Activated T-cell treated with anti-CD3 and anti-CD28 coated beads, Interleukin-2, amount 50 U/mL, for 72 hours (primary cell): Measurements from ENCODE around the gene RAVER2. TPM values are rescaled to one million over a fixed set of nuclear protein-coding genes. Genes with fewer than 3 reads are reported as not detected.

Experiments
- ATAC-seq, 2 donors: fragments of 150-1000 bp; cut with Tn5 transposase; replicated peaks in 1 of 2; 2 replicates each; pipeline ENCODE4 v1.10.0; 2021; ENCODE audit warnings: moderate library complexity in 2 of 2, mild to moderate bottlenecking in 1 of 2
- DNase-seq, 2 donors: peaks; one replicate each; pipeline ENCODE4 v3.0.0; 2021 to 2022; ENCODE audit warnings: mixed read lengths in 1 of 2
- H3K27ac Mint-ChIP-seq: one replicate; pipeline ENCODE4 v1.8.0; 2022; ENCODE audit warnings: mild to moderate bottlenecking, moderate library complexity, mixed read lengths
- H3K27me3 Mint-ChIP-seq: one replicate; pipeline ENCODE4 v1.8.0; 2022; ENCODE audit warnings: low read depth, mixed read lengths
- H3K36me3 Mint-ChIP-seq, 2 donors: one replicate each; pipeline ENCODE4 v1.8.0; 2022; ENCODE audit warnings: mixed read lengths in 2 of 2, mild to moderate bottlenecking in 1 of 2; ENCODE audit not compliant: insufficient read depth in 2 of 2
- H3K4me1 Mint-ChIP-seq: one replicate; pipeline ENCODE4 v1.8.0; 2022; ENCODE audit warnings: low read depth, mixed read lengths
- H3K4me3 Mint-ChIP-seq, 2 donors: one replicate each; pipeline ENCODE4 v1.8.0; 2022; ENCODE audit warnings: mild to moderate bottlenecking in 2 of 2, mixed read lengths in 2 of 2, moderate library complexity in 2 of 2
- H3K9me3 Mint-ChIP-seq, 2 donors: one replicate each; pipeline ENCODE4 v1.8.0; 2022; ENCODE audit warnings: mixed read lengths in 2 of 2
- total RNA-seq, 2 donors: library from RNA; stranded (reverse); gene quantifications; one replicate each; pipeline ENCODE4 v1.2.3, GENCODE V29; 2022

Gene RAVER2
- total RNA-seq, 2 donors from 2014 or later: 2.7 to 3.0 TPM

DNA sequence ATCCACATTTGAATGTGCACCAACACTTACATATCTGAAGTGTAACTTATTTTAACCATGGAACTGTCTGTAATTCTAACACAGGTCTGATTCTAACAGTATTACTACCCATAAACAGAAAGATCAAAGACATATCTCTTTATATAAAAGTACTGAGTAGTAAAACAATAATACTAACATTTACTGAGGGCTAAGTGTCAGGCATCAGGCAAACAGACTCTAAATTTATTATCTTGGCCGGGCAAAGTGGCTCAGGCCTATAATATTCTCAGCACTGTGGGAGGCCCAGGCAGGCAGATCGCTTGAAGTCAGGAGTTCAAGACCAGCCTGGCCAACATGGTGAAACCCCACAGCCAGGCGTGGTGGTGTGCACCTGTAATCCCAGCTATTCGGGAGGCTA lies 135.6 kb downstream of the RAVER2 start:
- Mint-ChIP-seq H3K27ac (no peak overlapping the region), H3K4me1 (peaks cover 72% of the 10 kb centered on the region), H3K36me3 (peaks cover 14 to 39% of the 10 kb centered on the region in 2 donors), H3K4me3 (no peak overlapping the region), H3K9me3 (no peaks in the 10 kb centered on the region), H3K27me3 (no peaks in the 10 kb centered on the region)
- no peak for DNase-seq
- no peak for ATAC-seq

DNA sequence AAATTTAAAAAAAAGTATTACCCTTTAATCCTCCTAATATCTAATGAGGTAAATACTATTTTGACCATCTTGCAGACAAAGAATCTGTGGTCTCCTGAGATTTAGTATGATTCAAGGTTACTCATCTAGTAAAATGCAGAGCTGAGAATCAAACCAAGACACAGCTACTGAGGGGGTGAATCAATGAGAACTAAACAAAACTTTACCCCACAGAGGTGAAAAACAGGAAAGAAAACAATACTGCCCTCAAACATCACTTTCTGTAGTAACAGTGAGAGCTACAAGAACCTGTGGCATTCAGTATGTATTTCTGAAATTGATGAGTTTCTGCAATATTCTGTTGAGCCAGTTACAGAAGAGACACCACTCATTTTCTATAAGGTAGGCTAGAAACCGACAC lies 136.4 kb downstream of the RAVER2 start:
- Mint-ChIP-seq H3K36me3 (peaks cover 9 to 30% of the 10 kb centered on the region in 2 donors), H3K9me3 (no peaks in the 10 kb centered on the region), H3K4me1 (peaks cover 63% of the 10 kb centered on the region), H3K27me3 (no peaks in the 10 kb centered on the region), H3K27ac (no peak overlapping the region), H3K4me3 (no peak overlapping the region)
- ATAC-seq (peak; percentile 59 to 69), DNase-seq (no peak)

Other genes with a start within 250 kb of the RAVER2 start
- 100 to 1,000 TPM; 169 to 185 TPM for gene JAK1, start 221.5 kb downstream of the RAVER2 start, total RNA-seq